ENCODE measurements around the gene RGPD8.

DNA sequence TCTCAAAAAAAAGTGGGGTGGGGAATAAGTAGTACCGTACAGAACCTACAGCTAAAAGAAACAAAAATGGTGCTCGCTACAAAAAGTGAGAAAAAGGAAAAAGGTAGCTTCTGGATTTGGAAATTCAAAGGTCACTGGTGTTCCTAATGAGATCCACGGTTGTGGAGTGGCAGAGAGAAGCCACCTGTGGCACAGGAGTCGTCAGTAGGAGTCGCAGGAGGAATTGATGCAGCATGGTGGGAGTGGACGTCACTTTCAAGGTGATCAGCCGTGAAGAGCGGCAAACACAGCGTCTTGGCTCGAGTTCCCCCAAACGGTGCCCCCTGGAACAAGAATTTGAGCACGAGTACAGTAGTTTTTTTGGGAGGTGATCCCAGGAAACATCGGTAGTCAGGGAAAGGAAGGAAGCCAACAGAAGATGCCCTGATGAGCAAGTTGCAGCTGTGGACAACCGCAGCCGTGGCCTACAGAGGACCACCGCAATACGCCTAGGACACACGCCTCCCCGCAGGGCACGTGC, 47.1 kb upstream of the RGPD8 start:
- TF ChIP-seq, protein P1, sequence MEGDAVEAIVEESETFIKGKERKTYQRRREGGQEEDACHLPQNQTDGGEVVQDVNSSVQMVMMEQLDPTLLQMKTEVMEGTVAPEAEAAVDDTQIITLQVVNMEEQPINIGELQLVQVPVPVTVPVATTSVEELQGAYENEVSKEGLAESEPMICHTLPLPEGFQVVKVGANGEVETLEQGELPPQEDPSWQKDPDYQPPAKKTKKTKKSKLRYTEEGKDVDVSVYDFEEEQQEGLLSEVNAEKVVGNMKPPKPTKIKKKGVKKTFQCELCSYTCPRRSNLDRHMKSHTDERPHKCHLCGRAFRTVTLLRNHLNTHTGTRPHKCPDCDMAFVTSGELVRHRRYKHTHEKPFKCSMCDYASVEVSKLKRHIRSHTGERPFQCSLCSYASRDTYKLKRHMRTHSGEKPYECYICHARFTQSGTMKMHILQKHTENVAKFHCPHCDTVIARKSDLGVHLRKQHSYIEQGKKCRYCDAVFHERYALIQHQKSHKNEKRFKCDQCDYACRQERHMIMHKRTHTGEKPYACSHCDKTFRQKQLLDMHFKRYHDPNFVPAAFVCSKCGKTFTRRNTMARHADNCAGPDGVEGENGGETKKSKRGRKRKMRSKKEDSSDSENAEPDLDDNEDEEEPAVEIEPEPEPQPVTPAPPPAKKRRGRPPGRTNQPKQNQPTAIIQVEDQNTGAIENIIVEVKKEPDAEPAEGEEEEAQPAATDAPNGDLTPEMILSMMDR (IDR thresholded peaks at IDR 0.05) = no peak
- TF ChIP-seq ZFX (IDR thresholded peaks at IDR 0.05; ENCODE audit: borderline replicate concordance) = no peak
